ENCODE results near the gene LYPD6B. TPM values are rescaled to one million over a fixed set of nuclear protein-coding genes. Genes with fewer than 3 reads are reported as not detected.

LYPD6B gene
- total RNA-seq, 1 donor from 2014 or later = not detected

- intact Hi-C loops (cut with micrococcal nuclease) = no loop called here
- H3K27ac ChIP-seq (replicated peaks) = no peak overlapping the region
- no peaks in the 10 kb centered on the region for H3K27me3 ChIP-seq (ENCODE audit: low read depth)
- peaks cover 6% of the 10 kb centered on the region for H3K9me3 ChIP-seq (replicated peaks)
- no peaks in the 10 kb centered on the region for H3K36me3 ChIP-seq
- no peaks in the 10 kb centered on the region for H3K4me1 ChIP-seq
- DNase-seq = no peak
- no peak overlapping the region for H3K4me3 ChIP-seq
- no peak for TF ChIP-seq CTCF (IDR thresholded peaks at IDR 0.05; ENCODE audit: borderline replicate concordance)
Observed at GRCh38 chr2:149152469-149152953, 114.0 kb downstream of the LYPD6B start.

- DNase-seq = no peak
- no peaks in the 10 kb centered on the region for H3K4me1 ChIP-seq
- H3K4me3 ChIP-seq = no peak overlapping the region
- no peaks in the 10 kb centered on the region for H3K27me3 ChIP-seq (ENCODE audit: low read depth)
- no peaks in the 10 kb centered on the region for H3K36me3 ChIP-seq
- H3K9me3 ChIP-seq (replicated peaks) = peaks cover 2% of the 10 kb centered on the region
- no peak overlapping the region for H3K27ac ChIP-seq (replicated peaks)
- TF ChIP-seq CTCF (IDR thresholded peaks at IDR 0.05; ENCODE audit: borderline replicate concordance) = no peak
- intact Hi-C loops (cut with micrococcal nuclease) = no loop called here
Observed at GRCh38 chr2:149155196-149155969, 116.9 kb downstream of the LYPD6B start.

GRCh38 chr2:149155988-149156387, 117.5 kb downstream of the LYPD6B start:
- no peak overlapping the region for H3K4me3 ChIP-seq
- no peak for TF ChIP-seq CTCF (IDR thresholded peaks at IDR 0.05; ENCODE audit: borderline replicate concordance)
- no peaks in the 10 kb centered on the region for H3K27me3 ChIP-seq (ENCODE audit: low read depth)
- intact Hi-C loops (cut with micrococcal nuclease) = no loop called here
- H3K27ac ChIP-seq (replicated peaks) = no peak overlapping the region
- H3K4me1 ChIP-seq = no peaks in the 10 kb centered on the region
- DNase-seq = no peak
- H3K36me3 ChIP-seq = no peaks in the 10 kb centered on the region
- no peaks in the 10 kb centered on the region for H3K9me3 ChIP-seq (replicated peaks)

- H3K4me1 ChIP-seq = no peaks in the 10 kb centered on the region
- no peak for DNase-seq
- no peaks in the 10 kb centered on the region for H3K27me3 ChIP-seq (ENCODE audit: low read depth)
- H3K9me3 ChIP-seq (replicated peaks) = no peaks in the 10 kb centered on the region
- no peak overlapping the region for H3K27ac ChIP-seq (replicated peaks)
- H3K4me3 ChIP-seq = no peak overlapping the region
- intact Hi-C loops (cut with micrococcal nuclease) = no loop called here
- no peaks in the 10 kb centered on the region for H3K36me3 ChIP-seq
- no peak for TF ChIP-seq CTCF (IDR thresholded peaks at IDR 0.05; ENCODE audit: borderline replicate concordance)
Observed at GRCh38 chr2:149156971-149157740, 118.7 kb downstream of the LYPD6B start.

- intact Hi-C loops (cut with micrococcal nuclease) = no loop called here
- peaks cover 3% of the 10 kb centered on the region for H3K27me3 ChIP-seq (ENCODE audit: low read depth)
- H3K36me3 ChIP-seq = no peaks in the 10 kb centered on the region
- no peak overlapping the region for H3K4me3 ChIP-seq
- no peaks in the 10 kb centered on the region for H3K9me3 ChIP-seq (replicated peaks)
- no peak for DNase-seq
- H3K4me1 ChIP-seq = no peaks in the 10 kb centered on the region
- H3K27ac ChIP-seq (replicated peaks) = no peak overlapping the region
- no peak for TF ChIP-seq CTCF (IDR thresholded peaks at IDR 0.05; ENCODE audit: borderline replicate concordance)
Observed at GRCh38 chr2:149158957-149159356, 120.5 kb downstream of the LYPD6B start.

Measured in left ventricle myocardium inferior (tissue), 1 donor.